ENCODE data around the gene LIPC. TPM values are rescaled to one million over a fixed set of nuclear protein-coding genes. Genes with fewer than 3 reads are reported as not detected.

The LIPC gene
- total and polyA plus RNA-seq, 9 of the 15 experiments (the other 6 are each of a cell fraction or from before 2014, with no cell fraction given), result 0.07 to 0.41 (median 0.11) TPM; not detected in 2

DNA sequence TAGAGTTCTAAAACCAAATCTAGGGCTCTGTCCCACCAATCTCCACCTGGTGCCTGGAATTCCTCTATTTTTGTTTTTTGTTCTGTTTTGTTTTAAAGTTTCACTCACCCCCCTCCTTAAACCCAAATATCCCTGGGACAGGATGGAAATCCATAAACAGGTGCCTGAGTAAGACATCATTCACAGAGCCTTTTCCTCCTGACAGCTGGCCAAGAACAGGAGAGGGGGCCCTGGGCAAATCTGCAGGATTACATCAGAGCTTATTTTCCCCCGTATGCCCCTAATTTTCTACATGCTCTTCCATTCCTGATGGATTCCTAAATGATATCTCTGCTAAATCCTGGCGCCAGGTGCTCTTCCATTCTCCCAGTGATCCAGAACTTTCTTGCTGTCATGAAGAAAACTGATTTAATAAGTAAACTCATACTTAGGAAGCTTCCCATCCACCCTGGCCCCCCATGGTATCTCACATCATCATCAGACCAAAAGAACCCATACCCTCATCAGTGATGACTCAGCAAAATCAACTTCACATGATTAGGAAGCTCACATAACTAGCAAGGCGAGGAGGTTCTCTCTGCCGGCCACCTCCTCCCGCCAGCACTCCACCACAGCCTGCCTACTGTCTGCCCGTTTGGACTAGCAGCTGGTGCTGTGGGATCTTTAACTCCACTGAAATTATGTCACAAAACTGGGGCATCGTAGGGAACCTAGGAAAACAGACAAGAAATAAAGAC lies 61.0 kb downstream of the LIPC start (continued):
- TF ChIP-seq MAFK (IDR thresholded peaks at IDR 0.05; ENCODE audit: low read length) (peak; percentile 100), ZNF121 (CRISPR knock-in tag; conservative IDR thresholded peaks at IDR 0.05) (no peak), ADNP (tag; IDR thresholded peaks at IDR 0.05) (no peak), RBFOX2 (IDR thresholded peaks at IDR 0.05; ENCODE audit: low read depth, low read length) (no peak), POLR2A (conservative IDR thresholded peaks at IDR 0.05) (no peak)
- TF ChIP-seq, protein P1, sequence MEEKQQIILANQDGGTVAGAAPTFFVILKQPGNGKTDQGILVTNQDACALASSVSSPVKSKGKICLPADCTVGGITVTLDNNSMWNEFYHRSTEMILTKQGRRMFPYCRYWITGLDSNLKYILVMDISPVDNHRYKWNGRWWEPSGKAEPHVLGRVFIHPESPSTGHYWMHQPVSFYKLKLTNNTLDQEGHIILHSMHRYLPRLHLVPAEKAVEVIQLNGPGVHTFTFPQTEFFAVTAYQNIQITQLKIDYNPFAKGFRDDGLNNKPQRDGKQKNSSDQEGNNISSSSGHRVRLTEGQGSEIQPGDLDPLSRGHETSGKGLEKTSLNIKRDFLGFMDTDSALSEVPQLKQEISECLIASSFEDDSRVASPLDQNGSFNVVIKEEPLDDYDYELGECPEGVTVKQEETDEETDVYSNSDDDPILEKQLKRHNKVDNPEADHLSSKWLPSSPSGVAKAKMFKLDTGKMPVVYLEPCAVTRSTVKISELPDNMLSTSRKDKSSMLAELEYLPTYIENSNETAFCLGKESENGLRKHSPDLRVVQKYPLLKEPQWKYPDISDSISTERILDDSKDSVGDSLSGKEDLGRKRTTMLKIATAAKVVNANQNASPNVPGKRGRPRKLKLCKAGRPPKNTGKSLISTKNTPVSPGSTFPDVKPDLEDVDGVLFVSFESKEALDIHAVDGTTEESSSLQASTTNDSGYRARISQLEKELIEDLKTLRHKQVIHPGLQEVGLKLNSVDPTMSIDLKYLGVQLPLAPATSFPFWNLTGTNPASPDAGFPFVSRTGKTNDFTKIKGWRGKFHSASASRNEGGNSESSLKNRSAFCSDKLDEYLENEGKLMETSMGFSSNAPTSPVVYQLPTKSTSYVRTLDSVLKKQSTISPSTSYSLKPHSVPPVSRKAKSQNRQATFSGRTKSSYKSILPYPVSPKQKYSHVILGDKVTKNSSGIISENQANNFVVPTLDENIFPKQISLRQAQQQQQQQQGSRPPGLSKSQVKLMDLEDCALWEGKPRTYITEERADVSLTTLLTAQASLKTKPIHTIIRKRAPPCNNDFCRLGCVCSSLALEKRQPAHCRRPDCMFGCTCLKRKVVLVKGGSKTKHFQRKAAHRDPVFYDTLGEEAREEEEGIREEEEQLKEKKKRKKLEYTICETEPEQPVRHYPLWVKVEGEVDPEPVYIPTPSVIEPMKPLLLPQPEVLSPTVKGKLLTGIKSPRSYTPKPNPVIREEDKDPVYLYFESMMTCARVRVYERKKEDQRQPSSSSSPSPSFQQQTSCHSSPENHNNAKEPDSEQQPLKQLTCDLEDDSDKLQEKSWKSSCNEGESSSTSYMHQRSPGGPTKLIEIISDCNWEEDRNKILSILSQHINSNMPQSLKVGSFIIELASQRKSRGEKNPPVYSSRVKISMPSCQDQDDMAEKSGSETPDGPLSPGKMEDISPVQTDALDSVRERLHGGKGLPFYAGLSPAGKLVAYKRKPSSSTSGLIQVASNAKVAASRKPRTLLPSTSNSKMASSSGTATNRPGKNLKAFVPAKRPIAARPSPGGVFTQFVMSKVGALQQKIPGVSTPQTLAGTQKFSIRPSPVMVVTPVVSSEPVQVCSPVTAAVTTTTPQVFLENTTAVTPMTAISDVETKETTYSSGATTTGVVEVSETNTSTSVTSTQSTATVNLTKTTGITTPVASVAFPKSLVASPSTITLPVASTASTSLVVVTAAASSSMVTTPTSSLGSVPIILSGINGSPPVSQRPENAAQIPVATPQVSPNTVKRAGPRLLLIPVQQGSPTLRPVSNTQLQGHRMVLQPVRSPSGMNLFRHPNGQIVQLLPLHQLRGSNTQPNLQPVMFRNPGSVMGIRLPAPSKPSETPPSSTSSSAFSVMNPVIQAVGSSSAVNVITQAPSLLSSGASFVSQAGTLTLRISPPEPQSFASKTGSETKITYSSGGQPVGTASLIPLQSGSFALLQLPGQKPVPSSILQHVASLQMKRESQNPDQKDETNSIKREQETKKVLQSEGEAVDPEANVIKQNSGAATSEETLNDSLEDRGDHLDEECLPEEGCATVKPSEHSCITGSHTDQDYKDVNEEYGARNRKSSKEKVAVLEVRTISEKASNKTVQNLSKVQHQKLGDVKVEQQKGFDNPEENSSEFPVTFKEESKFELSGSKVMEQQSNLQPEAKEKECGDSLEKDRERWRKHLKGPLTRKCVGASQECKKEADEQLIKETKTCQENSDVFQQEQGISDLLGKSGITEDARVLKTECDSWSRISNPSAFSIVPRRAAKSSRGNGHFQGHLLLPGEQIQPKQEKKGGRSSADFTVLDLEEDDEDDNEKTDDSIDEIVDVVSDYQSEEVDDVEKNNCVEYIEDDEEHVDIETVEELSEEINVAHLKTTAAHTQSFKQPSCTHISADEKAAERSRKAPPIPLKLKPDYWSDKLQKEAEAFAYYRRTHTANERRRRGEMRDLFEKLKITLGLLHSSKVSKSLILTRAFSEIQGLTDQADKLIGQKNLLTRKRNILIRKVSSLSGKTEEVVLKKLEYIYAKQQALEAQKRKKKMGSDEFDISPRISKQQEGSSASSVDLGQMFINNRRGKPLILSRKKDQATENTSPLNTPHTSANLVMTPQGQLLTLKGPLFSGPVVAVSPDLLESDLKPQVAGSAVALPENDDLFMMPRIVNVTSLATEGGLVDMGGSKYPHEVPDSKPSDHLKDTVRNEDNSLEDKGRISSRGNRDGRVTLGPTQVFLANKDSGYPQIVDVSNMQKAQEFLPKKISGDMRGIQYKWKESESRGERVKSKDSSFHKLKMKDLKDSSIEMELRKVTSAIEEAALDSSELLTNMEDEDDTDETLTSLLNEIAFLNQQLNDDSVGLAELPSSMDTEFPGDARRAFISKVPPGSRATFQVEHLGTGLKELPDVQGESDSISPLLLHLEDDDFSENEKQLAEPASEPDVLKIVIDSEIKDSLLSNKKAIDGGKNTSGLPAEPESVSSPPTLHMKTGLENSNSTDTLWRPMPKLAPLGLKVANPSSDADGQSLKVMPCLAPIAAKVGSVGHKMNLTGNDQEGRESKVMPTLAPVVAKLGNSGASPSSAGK (IDR thresholded peaks at IDR 0.05), result 0 out of 2 replicates have a peak, but pooled peaks have one; percentile 8
- TF ChIP-seq, protein P2, sequence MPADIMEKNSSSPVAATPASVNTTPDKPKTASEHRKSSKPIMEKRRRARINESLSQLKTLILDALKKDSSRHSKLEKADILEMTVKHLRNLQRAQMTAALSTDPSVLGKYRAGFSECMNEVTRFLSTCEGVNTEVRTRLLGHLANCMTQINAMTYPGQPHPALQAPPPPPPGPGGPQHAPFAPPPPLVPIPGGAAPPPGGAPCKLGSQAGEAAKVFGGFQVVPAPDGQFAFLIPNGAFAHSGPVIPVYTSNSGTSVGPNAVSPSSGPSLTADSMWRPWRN (IDR thresholded peaks at IDR 0.05; ENCODE audit: low read depth), result no peak
- TF ChIP-seq, protein P3, sequence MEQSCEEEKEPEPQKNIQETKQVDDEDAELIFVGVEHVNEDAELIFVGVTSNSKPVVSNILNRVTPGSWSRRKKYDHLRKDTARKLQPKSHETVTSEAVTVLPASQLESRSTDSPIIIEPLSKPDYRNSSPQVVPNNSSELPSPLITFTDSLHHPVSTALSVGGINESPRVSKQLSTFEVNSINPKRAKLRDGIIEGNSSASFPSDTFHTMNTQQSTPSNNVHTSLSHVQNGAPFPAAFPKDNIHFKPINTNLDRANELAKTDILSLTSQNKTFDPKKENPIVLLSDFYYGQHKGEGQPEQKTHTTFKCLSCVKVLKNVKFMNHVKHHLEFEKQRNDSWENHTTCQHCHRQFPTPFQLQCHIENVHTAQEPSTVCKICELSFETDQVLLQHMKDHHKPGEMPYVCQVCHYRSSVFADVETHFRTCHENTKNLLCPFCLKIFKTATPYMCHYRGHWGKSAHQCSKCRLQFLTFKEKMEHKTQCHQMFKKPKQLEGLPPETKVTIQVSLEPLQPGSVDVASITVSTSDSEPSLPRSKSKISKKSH (CRISPR knock-in tag; IDR thresholded peaks at IDR 0.05), result no peak
- TF ChIP-seq, protein P4, sequence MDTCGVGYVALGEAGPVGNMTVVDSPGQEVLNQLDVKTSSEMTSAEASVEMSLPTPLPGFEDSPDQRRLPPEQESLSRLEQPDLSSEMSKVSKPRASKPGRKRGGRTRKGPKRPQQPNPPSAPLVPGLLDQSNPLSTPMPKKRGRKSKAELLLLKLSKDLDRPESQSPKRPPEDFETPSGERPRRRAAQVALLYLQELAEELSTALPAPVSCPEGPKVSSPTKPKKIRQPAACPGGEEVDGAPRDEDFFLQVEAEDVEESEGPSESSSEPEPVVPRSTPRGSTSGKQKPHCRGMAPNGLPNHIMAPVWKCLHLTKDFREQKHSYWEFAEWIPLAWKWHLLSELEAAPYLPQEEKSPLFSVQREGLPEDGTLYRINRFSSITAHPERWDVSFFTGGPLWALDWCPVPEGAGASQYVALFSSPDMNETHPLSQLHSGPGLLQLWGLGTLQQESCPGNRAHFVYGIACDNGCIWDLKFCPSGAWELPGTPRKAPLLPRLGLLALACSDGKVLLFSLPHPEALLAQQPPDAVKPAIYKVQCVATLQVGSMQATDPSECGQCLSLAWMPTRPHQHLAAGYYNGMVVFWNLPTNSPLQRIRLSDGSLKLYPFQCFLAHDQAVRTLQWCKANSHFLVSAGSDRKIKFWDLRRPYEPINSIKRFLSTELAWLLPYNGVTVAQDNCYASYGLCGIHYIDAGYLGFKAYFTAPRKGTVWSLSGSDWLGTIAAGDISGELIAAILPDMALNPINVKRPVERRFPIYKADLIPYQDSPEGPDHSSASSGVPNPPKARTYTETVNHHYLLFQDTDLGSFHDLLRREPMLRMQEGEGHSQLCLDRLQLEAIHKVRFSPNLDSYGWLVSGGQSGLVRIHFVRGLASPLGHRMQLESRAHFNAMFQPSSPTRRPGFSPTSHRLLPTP (IDR thresholded peaks at IDR 0.05; ENCODE audit: borderline replicate concordance, extremely low read depth, insufficient read length), result no peak
